ENCODE results near the gene HTR1E.
A peak's percentile ranks its signal among the peaks of the same experiment; 100 is the strongest.
"Not testable (repeated sequence)": the region's sequence is repeated elsewhere in the genome, so short reads cannot be mapped to it uniquely, and the experiment has no call there.

HTR1E gene

GRCh38 chr6:86978251-86978650 lies 40.9 kb downstream of the HTR1E start:
- no peak for DNase-seq

GRCh38 chr6:87001494-87001893 lies 64.2 kb downstream of the HTR1E start:
- no peak for DNase-seq

GRCh38 chr6:87002391-87002790 lies 65.1 kb downstream of the HTR1E start:
- not testable (repeated sequence) for DNase-seq

GRCh38 chr6:87006541-87006940 lies 69.2 kb downstream of the HTR1E start:
- DNase-seq, result not testable (repeated sequence)

GRCh38 chr6:87009581-87009980 lies 72.3 kb downstream of the HTR1E start:
- DNase-seq, result not testable (repeated sequence)

- DNase-seq, result no peak
These were observed 74.7 kb downstream of the HTR1E start for GRCh38 chr6:87012035-87012434.

- no peak for DNase-seq
These were observed 75.4 kb downstream of the HTR1E start for GRCh38 chr6:87012743-87013142.

- DNase-seq, result no peak
These were observed 79.4 kb downstream of the HTR1E start for GRCh38 chr6:87016772-87017171.

- DNase-seq, result no peak
These were observed 89.7 kb downstream of the HTR1E start for GRCh38 chr6:87027021-87027420.

GRCh38 chr6:87029711-87030314 lies 92.5 kb downstream of the HTR1E start:
- peak; percentile 55 for DNase-seq

GRCh38 chr6:87040729-87041128 lies 103.4 kb downstream of the HTR1E start:
- DNase-seq, result no peak

- no peak for DNase-seq
These were observed 108.3 kb downstream of the HTR1E start for GRCh38 chr6:87045521-87046075.

- no peak for DNase-seq
These were observed 112.5 kb downstream of the HTR1E start for GRCh38 chr6:87049779-87050178.

GRCh38 chr6:87053312-87053711 lies 116.0 kb downstream of the HTR1E start:
- no peak for DNase-seq

GRCh38 chr6:87054143-87054833 lies 117.0 kb downstream of the HTR1E start:
- no peak for DNase-seq

GRCh38 chr6:87059943-87060342 lies 122.6 kb downstream of the HTR1E start:
- DNase-seq, result no peak

GRCh38 chr6:87065117-87065516 lies 127.8 kb downstream of the HTR1E start:
- no peak for DNase-seq
